NT2/D1 (cell line): ENCODE measurements around the gene MAP7.
"Not testable (repeated sequence)": the region's sequence is repeated elsewhere in the genome, so short reads cannot be mapped to it uniquely, and the experiment has no call there.

Experiments
- DNase-seq: peaks from one replicate; pipeline ENCODE4 v3.0.0-alpha.2; 2011; ENCODE audit warnings: low read depth, low spot score
- H3K27me3 ChIP-seq: 2 replicates; pipeline ENCODE4 v1.6.0; 2011; ENCODE audit warnings: mild to moderate bottlenecking; ENCODE audit not compliant: insufficient read length, insufficient read depth
- H3K36me3 ChIP-seq: 2 replicates; pipeline ENCODE4 v1.6.1; 2011; ENCODE audit warnings: mild to moderate bottlenecking, low read length, mixed read lengths; ENCODE audit not compliant: insufficient read depth, insufficient read length
- H3K4me1 ChIP-seq: 2 replicates; pipeline ENCODE4 v1.5.1; 2011; ENCODE audit not compliant: insufficient read depth, insufficient read length
- H3K4me3 ChIP-seq: 2 replicates; pipeline ENCODE4 v1.5.1; 2011; ENCODE audit warnings: low read depth; ENCODE audit not compliant: insufficient read length
- H3K9ac ChIP-seq: 2 replicates; pipeline ENCODE4 v1.6.0; 2011; ENCODE audit warnings: low read depth; ENCODE audit not compliant: insufficient read length
- H3K9me3 ChIP-seq: 2 replicates; pipeline ENCODE4 v1.5.1; 2011; ENCODE audit warnings: mild to moderate bottlenecking, low read length; ENCODE audit not compliant: insufficient read depth
- SUZ12 ChIP-seq: IDR thresholded peaks from 2 replicates; pipeline ENCODE4 v1.6.1; 2011; ENCODE audit not compliant: insufficient read length, insufficient read depth; ENCODE audit errors: extremely low read depth
- YY1 ChIP-seq: IDR thresholded peaks from 2 replicates; pipeline ENCODE4 v1.6.1; 2011; ENCODE audit not compliant: insufficient read length, insufficient read depth
- ZNF274 ChIP-seq: IDR thresholded peaks from 2 replicates; pipeline ENCODE4 v1.6.1; 2011; ENCODE audit warnings: mild to moderate bottlenecking, low read depth, low read length

MAP7 gene

DNA sequence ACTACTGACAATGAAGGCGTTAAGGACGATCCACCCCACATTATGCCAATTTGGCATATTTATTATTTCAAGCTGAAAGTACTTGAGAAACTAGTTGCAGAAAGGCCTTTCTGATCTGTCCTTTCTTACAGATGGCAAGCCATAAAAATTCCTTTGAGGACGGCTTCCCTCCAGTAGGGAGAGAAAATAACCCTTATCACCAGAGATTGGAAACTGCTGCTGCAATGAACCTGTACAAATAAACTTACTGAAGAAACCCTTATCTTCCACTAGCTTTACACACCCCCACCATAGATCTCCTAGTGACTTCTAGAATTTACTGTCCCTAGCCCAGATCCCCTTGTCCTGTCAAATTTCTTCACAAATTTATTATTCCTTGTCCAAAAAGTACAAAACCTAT is 105.2 kb downstream of the MAP7 start:
- no peaks in the 10 kb centered on the region for H3K9me3 ChIP-seq
- H3K27me3 ChIP-seq, result no peaks in the 10 kb centered on the region
- no peaks in the 10 kb centered on the region for H3K36me3 ChIP-seq
- TF ChIP-seq YY1 (no peak), ZNF274 (no peak), SUZ12 (no peak)
- no peaks in the 10 kb centered on the region for H3K4me1 ChIP-seq
- no peak for DNase-seq
- H3K4me3 ChIP-seq, result no peak overlapping the region
- H3K9ac ChIP-seq, result no peak overlapping the region

DNA sequence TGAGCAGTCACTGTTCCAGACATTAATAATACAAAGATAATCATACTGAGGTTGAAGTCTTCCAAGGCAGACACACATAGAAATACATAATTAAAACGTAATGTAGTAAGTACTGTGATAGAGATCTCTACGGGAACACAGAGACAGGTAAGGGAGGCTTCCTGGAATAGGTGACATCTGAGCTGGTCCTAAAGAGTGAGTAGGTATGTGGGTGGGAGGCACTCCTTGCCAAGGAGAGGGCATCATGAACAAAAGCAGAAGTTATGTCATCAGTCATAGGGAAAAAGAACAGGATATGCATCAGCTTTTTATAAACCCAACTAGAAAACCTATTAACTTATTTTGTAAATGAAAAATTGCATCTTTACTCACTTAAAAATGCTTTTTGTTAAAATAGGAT is 110.0 kb downstream of the MAP7 start:
- Histone ChIP-seq H3K4me1 (no peaks in the 10 kb centered on the region), H3K36me3 (no peaks in the 10 kb centered on the region), H3K4me3 (no peak overlapping the region), H3K9me3 (no peaks in the 10 kb centered on the region), H3K27me3 (no peaks in the 10 kb centered on the region), H3K9ac (no peak overlapping the region)
- TF ChIP-seq SUZ12 (no peak), ZNF274 (no peak), YY1 (no peak)
- DNase-seq, result no peak

DNA sequence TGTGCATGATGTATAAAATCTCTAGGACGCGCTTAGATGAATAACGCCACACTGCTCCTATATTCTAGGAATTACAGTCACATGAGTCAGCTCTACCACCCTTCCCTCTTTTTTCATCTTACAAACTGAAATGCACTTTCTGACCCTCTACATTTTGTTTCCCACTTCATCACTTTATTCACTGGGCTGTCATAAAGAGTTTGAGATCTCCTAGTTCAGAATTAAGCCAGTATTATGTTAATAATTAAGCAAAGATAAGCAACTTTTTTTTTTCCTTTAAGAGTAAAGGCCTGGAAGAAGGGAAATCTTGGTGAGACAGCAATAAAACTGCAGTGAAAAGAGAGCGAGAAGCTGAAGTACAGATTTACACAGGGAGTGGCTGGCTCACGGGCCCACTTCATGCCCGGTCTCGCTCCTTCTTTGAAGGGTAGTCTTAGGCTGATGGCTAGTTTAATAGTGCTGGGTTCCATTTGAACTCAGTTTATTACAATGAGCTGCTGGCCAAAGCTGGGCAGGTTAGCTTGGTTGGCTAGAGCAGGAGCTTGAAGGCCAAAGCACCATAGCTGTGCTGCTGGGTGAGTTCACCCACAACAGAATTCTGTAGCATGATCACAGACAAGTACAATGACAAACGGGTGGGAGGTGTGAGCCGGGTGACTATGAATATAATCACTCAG is 110.6 kb downstream of the MAP7 start:
- TF ChIP-seq SUZ12, result no peak
- TF ChIP-seq ZNF274, result no peak
- no peak for TF ChIP-seq YY1
- Histone ChIP-seq H3K9ac (no peak overlapping the region), H3K4me1 (no peaks in the 10 kb centered on the region), H3K36me3 (no peaks in the 10 kb centered on the region), H3K9me3 (no peaks in the 10 kb centered on the region), H3K4me3 (no peak overlapping the region), H3K27me3 (no peaks in the 10 kb centered on the region)
- DNase-seq, result no peak

DNA sequence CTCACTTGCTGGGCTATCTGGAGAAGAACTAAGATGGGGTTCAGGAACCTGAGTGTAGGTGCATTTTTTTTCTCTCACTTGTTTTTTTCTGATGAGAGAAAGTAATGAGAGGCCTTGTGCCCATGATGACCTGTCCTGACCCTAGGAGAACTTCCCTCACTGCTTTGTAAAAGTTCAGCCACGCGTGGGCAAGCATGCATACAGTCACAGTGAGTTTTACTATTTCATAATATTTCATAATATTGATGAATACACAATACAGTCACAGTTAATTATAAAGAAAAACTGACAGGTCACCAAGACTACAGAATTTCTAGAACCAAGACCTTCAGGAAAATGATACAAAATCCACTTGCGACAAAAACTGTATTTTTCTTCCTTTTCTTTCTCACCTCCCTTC is 111.8 kb downstream of the MAP7 start:
- Histone ChIP-seq H3K9ac (no peak overlapping the region), H3K9me3 (no peaks in the 10 kb centered on the region), H3K27me3 (no peaks in the 10 kb centered on the region), H3K4me3 (no peak overlapping the region), H3K36me3 (no peaks in the 10 kb centered on the region), H3K4me1 (no peaks in the 10 kb centered on the region)
- TF ChIP-seq ZNF274 (no peak), SUZ12 (no peak), YY1 (no peak)
- DNase-seq, result no peak

DNA sequence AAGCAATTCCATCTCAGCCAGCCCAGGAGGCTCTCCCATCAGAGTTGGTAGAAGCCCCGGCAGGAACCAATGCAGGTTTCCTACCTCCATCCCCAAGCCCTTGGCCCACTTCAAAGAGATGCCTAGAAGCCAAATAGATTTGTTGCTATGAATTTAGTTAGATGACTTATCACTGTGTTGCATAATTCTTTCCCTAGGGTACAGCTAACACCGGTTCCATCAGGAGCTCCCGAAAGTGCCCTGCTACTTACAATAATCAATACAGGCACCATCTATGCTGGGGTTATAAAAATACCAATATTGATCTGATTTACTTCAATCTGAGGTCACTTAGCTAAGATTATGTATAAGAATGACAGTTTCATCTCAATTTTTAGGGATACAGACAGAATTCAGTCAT is 113.0 kb downstream of the MAP7 start:
- Histone ChIP-seq H3K36me3 (no peaks in the 10 kb centered on the region), H3K9me3 (no peaks in the 10 kb centered on the region), H3K4me3 (no peak overlapping the region), H3K9ac (no peak overlapping the region), H3K4me1 (no peaks in the 10 kb centered on the region), H3K27me3 (no peaks in the 10 kb centered on the region)
- no peak for TF ChIP-seq SUZ12
- TF ChIP-seq ZNF274, result no peak
- no peak for TF ChIP-seq YY1
- DNase-seq, result no peak

DNA sequence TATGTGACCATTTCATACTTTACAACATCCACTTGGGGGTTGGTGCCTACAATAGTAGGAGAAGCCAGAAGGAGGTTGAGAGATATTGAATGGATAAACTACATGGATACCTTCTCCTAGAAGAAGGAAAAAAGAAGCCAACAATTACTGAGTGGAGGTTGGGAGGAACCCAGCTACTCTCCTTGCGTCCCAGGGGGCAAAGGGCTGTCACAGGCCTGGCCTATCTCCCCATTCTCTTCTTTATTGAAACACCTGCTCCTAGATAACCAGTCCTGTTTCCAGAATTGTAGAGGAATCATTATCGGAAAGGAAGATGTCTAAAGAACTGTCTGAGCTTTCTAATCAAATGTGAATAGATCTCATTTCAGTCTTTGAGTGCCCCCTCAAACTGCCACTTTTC is 115.1 kb downstream of the MAP7 start:
- H3K4me3 ChIP-seq, result no peak overlapping the region
- H3K36me3 ChIP-seq, result no peaks in the 10 kb centered on the region
- no peak for DNase-seq
- no peaks in the 10 kb centered on the region for H3K4me1 ChIP-seq
- TF ChIP-seq YY1 (no peak), SUZ12 (no peak), ZNF274 (no peak)
- H3K9me3 ChIP-seq, result no peaks in the 10 kb centered on the region
- no peak overlapping the region for H3K9ac ChIP-seq
- no peaks in the 10 kb centered on the region for H3K27me3 ChIP-seq

DNA sequence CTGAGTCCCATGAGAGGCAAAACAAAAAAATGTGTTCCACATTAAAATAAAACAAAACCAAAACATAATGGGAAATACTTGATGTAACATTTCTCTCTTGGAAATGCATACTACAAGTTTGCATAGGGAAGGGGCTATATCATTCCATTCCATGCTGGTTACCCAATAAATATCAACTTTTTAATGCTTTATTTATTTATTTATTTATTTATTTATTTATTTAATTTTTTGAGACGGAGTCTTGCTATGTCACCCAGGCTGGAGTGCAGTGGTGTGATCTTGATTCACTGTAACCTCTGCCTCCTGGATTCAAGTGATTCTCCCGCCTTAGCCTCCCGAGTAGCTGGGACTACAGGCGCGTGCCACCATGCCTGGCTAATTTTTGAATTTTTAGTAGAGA is 118.9 kb downstream of the MAP7 start:
- H3K9ac ChIP-seq, DNase-seq, H3K27me3 ChIP-seq, H3K4me1 ChIP-seq, H3K9me3 ChIP-seq, H3K36me3 ChIP-seq, H3K4me3 ChIP-seq: not testable (repeated sequence)
